ENCODE results near the gene LBHD2.

Gene LBHD2

DNA sequence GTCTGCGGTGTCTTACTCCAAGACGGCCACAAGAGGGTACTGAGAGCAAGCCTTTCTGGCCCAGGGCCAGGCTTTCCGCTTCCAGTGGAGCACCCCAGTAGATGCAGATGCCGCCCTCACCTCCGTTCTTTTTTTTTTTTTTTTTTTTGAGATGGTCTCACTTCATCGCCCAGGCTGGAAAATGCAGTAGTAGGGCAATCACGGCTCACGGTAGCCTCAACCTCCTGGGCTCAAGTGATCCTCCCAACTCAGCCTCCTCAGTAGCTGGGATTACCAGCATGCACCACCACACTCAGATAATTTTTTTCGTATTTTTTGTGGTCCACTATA is 5.6 kb upstream of the LBHD2 start:
- DNase-seq (ENCODE audit: low spot score) (peak; percentile 86), ATAC-seq (ENCODE audit: low read depth) (peak; percentile 53)
- no peak overlapping the region for H3K4me3 ChIP-seq (ENCODE audit: severe bottlenecking)
- H3K27ac ChIP-seq (ENCODE audit: poor library complexity, severe bottlenecking): no peak overlapping the region
- no peaks in the 10 kb centered on the region for H3K36me3 ChIP-seq (ENCODE audit: low read depth)
- H3K9me3 ChIP-seq (ENCODE audit: severe bottlenecking): no peaks in the 10 kb centered on the region
- no peaks in the 10 kb centered on the region for H3K27me3 ChIP-seq (ENCODE audit: insufficient read depth, poor library complexity, severe bottlenecking)
- H3K4me1 ChIP-seq (ENCODE audit: insufficient read depth, poor library complexity, severe bottlenecking): peaks cover 5% of the 10 kb centered on the region
- TF ChIP-seq, protein P1, sequence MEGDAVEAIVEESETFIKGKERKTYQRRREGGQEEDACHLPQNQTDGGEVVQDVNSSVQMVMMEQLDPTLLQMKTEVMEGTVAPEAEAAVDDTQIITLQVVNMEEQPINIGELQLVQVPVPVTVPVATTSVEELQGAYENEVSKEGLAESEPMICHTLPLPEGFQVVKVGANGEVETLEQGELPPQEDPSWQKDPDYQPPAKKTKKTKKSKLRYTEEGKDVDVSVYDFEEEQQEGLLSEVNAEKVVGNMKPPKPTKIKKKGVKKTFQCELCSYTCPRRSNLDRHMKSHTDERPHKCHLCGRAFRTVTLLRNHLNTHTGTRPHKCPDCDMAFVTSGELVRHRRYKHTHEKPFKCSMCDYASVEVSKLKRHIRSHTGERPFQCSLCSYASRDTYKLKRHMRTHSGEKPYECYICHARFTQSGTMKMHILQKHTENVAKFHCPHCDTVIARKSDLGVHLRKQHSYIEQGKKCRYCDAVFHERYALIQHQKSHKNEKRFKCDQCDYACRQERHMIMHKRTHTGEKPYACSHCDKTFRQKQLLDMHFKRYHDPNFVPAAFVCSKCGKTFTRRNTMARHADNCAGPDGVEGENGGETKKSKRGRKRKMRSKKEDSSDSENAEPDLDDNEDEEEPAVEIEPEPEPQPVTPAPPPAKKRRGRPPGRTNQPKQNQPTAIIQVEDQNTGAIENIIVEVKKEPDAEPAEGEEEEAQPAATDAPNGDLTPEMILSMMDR (IDR thresholded peaks at IDR 0.05; ENCODE audit: poor library complexity, severe bottlenecking): peak; percentile 86

DNA sequence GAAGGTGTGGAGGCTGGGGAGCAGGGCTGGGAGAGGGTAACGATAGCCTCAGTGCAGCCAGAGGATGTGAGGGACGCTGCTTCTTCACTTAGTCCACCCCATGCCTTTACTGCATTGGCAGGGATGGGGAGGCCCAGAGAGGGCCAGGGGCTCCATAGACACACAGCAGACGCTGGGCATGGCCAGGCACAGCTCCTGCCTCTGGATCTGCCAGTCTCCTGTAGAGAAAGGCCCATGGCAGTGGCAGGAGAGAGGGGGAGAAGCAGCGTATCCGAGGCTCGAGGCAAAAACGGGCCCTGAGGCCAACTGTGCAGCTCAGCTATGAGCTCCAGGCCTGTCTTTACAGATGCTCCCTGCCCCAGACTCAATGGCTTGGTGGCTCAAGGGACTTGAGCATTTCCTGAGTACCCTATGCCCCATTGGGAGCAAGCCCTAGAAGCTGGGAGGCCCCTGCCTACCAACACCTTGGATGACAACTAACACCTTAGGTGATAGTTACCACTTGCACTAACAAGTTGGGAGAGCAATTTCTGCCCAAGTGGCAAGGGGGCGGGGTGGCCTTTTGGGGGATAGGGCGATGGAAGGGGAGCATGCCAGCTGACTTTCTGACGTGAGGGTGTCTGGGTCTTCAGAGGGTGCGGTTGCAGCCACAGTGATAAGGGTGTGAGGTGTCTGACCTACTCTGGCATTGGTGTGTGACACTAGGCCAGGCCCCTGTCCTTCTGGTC is 5.0 kb upstream of the LBHD2 start:
- ATAC-seq (ENCODE audit: low read depth) (no peak), DNase-seq (ENCODE audit: low spot score) (peak; percentile 51)
- Histone ChIP-seq H3K27me3 (ENCODE audit: insufficient read depth, poor library complexity, severe bottlenecking) (peaks cover 3% of the 10 kb centered on the region), H3K4me3 (ENCODE audit: severe bottlenecking) (no peak overlapping the region), H3K4me1 (ENCODE audit: insufficient read depth, poor library complexity, severe bottlenecking) (peaks cover 5% of the 10 kb centered on the region), H3K9me3 (ENCODE audit: severe bottlenecking) (no peaks in the 10 kb centered on the region), H3K27ac (ENCODE audit: poor library complexity, severe bottlenecking) (no peak overlapping the region), H3K36me3 (ENCODE audit: low read depth) (no peaks in the 10 kb centered on the region)
- TF ChIP-seq, protein P1 (IDR thresholded peaks at IDR 0.05; ENCODE audit: poor library complexity, severe bottlenecking): no peak

DNA sequence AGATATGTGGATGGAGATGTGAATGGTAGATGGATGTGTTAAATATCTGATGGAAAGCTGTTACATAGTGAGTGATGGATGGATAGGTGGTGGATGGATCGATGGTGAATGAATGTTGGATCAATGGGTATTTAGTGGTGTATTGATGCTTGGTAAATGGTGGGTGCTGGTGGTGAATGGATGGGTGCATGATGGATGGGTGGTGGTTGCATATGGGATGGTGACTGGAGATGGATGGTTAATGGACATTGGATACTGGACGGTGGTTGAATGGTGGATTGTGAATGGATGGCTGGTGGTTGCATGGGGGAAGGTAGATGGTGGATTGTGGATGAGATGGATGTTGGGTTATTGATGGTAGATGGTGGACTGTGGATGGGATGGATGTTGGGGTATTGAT is 2.1 kb upstream of the LBHD2 start:
- no peak overlapping the region for H3K27ac ChIP-seq (ENCODE audit: poor library complexity, severe bottlenecking)
- ATAC-seq (ENCODE audit: low read depth): no peak
- TF ChIP-seq, protein P1 (IDR thresholded peaks at IDR 0.05; ENCODE audit: poor library complexity, severe bottlenecking): no peak

DNA sequence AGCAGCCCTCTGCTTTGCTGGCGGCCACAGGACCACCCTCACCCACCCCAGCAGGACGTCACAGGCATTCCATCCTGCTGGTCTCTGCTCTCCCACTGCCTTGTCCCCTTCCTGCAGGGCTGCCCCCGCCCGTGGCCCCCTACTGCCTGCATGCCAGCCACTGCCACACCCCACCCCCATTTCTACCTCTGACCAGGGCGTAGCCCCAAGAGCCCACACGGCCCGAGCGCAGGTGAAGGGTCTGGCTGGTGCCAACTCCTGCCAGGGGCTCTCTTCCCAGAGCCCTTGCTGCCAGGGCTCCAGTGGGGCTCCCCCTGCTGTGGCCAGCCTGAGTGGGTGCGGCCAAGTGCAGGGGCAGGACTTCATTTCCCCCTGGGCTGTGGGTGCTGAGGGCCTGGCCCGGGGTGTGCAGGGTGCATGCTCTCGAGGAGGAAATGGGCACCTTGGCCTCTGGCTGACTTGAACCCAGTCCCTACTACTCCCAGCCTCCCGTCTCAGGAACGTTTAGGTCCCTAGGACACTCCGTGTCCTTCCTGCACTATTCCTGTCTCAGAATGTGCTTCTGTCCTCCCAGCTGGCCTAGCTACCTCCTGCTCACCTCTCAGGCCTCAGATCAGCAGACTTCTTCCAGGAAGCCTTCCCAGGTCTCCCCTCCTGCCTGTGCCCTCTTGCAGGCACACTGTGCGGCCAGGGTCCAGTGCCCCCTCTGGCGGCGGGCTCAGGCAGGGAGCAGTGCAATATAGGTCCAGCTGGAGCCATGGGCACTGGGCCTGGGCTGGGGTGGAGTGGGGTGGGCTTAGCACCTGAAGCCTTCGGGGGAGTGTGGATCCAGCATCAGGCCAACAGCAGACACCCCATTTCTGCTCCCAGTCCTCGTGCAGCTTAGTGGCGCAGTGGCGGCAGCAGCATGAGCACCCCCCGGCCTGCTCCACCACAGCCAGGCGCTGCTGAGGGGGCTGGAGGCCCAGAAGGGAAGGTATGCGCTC is 1.4 kb downstream of the LBHD2 start:
- TF ChIP-seq, protein P1 (IDR thresholded peaks at IDR 0.05; ENCODE audit: poor library complexity, severe bottlenecking): peak; percentile 25
- no peak for ATAC-seq (ENCODE audit: low read depth)
- no peaks in the 10 kb centered on the region for H3K9me3 ChIP-seq (ENCODE audit: severe bottlenecking)
- no peaks in the 10 kb centered on the region for H3K36me3 ChIP-seq (ENCODE audit: low read depth)
- DNase-seq (ENCODE audit: low spot score): no peak
- H3K4me1 ChIP-seq (ENCODE audit: insufficient read depth, poor library complexity, severe bottlenecking): no peaks in the 10 kb centered on the region
- H3K27ac ChIP-seq (ENCODE audit: poor library complexity, severe bottlenecking): no peak overlapping the region
- H3K27me3 ChIP-seq (ENCODE audit: insufficient read depth, poor library complexity, severe bottlenecking): peaks cover 11% of the 10 kb centered on the region
- H3K4me3 ChIP-seq (ENCODE audit: severe bottlenecking): no peak overlapping the region

More for the DNA sequence above, 2.1 kb upstream of the LBHD2 start:
- H3K27me3 ChIP-seq (ENCODE audit: insufficient read depth, poor library complexity, severe bottlenecking): peaks cover 11% of the 10 kb centered on the region
- H3K4me1 ChIP-seq (ENCODE audit: insufficient read depth, poor library complexity, severe bottlenecking): no peaks in the 10 kb centered on the region
- no peaks in the 10 kb centered on the region for H3K9me3 ChIP-seq (ENCODE audit: severe bottlenecking)
- DNase-seq (ENCODE audit: low spot score): no peak
- H3K36me3 ChIP-seq (ENCODE audit: low read depth): no peaks in the 10 kb centered on the region
- no peak overlapping the region for H3K4me3 ChIP-seq (ENCODE audit: severe bottlenecking)

Measured in RWPE2 (cell line).